GM12891 (cell line): ENCODE results near the gene POR.

ENCODE experiments used
- PAX5 ChIP-seq: IDR thresholded peaks from 2 replicates; pipeline ENCODE4 v1.6.1; 2011; ENCODE audit warnings: low read length, moderate library complexity, mild to moderate bottlenecking; ENCODE audit not compliant: insufficient read depth, severe bottlenecking
- POLR2A ChIP-seq: IDR thresholded peaks from 2 replicates; pipeline ENCODE4 v1.6.1; 2011; ENCODE audit warnings: low read depth, low read length, control low read depth
- POLR2AphosphoS5 ChIP-seq: IDR thresholded peaks from 2 replicates; pipeline ENCODE4 v1.6.1; 2011; ENCODE audit warnings: low read depth, low read length, control low read depth
- POU2F2 ChIP-seq: IDR thresholded peaks from 2 replicates; pipeline ENCODE4 v1.6.1; 2011; ENCODE audit warnings: low read depth, mild to moderate bottlenecking, control low read depth, low read length, moderate library complexity
- SPI1 ChIP-seq: IDR thresholded peaks from 2 replicates; pipeline ENCODE4 v1.6.1; 2011; ENCODE audit warnings: low read depth, low read length, control low read depth
- TAF1 ChIP-seq: IDR thresholded peaks from 2 replicates; pipeline ENCODE4 v1.6.1; 2011; ENCODE audit warnings: low read depth, low read length, control low read depth

GRCh38 chr7:75885036-75885435 lies 29.9 kb upstream of the POR start:
- TF ChIP-seq POLR2A: no peak
- TF ChIP-seq TAF1: no peak
- TF ChIP-seq SPI1: no peak
- no peak for TF ChIP-seq POLR2AphosphoS5
- no peak for TF ChIP-seq POU2F2
- TF ChIP-seq PAX5: no peak
